K562 (cell line): ENCODE measurements around the gene HNRNPA3. TPM values are rescaled to one million over a fixed set of nuclear protein-coding genes. Genes with fewer than 3 reads are reported as not detected.
A peak's percentile ranks its signal among the peaks of the same experiment; 100 is the strongest.

ENCODE experiments used
- ATAC-seq: fragments of 200-7000 bp; cut with Tn5 transposase; 3 replicates; pipeline ENCODE4 v1.9.1; 2020; ENCODE audit warnings: moderate library complexity
- BruUV-seq: library from RNA; stranded (reverse); fragments of 400-500 nt; replicated peaks from 2 replicates; lab custom pipeline; 2021; lab: Mats Ljungman, UMichigan
- CTCF ChIA-PET: fragments of 300-600 bp; formaldehyde crosslinking; extraction: SDS; loops from one replicate; lab custom pipeline; 2021; ENCODE audit warnings: low intra/inter-chr PET ratio; lab: Yijun Ruan, JAX
- POLR2A ChIA-PET: fragments of 300-600, 350-650 bp; sonication (Branson Sonifier 250); formaldehyde crosslinking; extraction: SDS; loops from one replicate; lab custom pipeline; 2021; ENCODE audit warnings: antibody characterized with exemption, inconsistent platforms; lab: Yijun Ruan, JAX
- DNase-seq, 4 experiments: peaks; one replicate each; pipeline versions ENCODE4 v3.0.0 to v3.0.0-alpha.2; 2011 to 2018; ENCODE audit warnings: low spot score in 3 of 4, mixed read lengths in 3 of 4; ENCODE audit errors: extremely low read depth in 1 of 4
- FAIRE-seq: peaks from 2 replicates; lab custom pipeline; 2011; peaks lifted over from hg19 to GRCh38; lab: Jason Lieb, UNC
- H2AFZ ChIP-seq: 2 replicates; pipeline ENCODE4 v1.6.0; 2011; ENCODE audit warnings: low read depth, low read length, control low read depth, inconsistent platforms
- H3K27ac ChIP-seq: fragments of 200-600 bp; 3 replicates; pipeline ENCODE4 v1.8.0; 2011; ENCODE audit warnings: low read depth, mild to moderate bottlenecking, control low read depth, inconsistent platforms, low read length, moderate library complexity, mixed read lengths; ENCODE audit errors: extremely low read depth
- H3K27me3 ChIP-seq, 2 experiments: fragments of 300-600 bp in 1 of 2; 2 replicates in 1 of 2; 3 replicates in 1 of 2; pipeline versions ENCODE4 v1.6.0 to v1.8.0; 2011; ENCODE audit warnings: inconsistent platforms in 2 of 2, low read length in 2 of 2, mild to moderate bottlenecking in 1 of 2, mixed read lengths in 1 of 2, moderate library complexity in 1 of 2; ENCODE audit not compliant: control insufficient read depth in 2 of 2, insufficient read depth in 2 of 2
- H3K36me3 ChIP-seq: fragments of 300-600 bp; 3 replicates; pipeline ENCODE4 v1.8.0; 2011; ENCODE audit warnings: mild to moderate bottlenecking, low read length, inconsistent platforms; ENCODE audit not compliant: control insufficient read depth, insufficient read depth
- H3K4me1 ChIP-seq, 2 experiments: fragments of 200-600 bp in 1 of 2; replicated peaks in 1 of 2; 2 replicates in 1 of 2; 3 replicates in 1 of 2; pipeline versions ENCODE4 v1.5.1 to v1.8.0; 2011; ENCODE audit warnings: inconsistent platforms in 2 of 2, low read length in 2 of 2, mild to moderate bottlenecking in 1 of 2, mixed read lengths in 1 of 2, moderate library complexity in 1 of 2; ENCODE audit not compliant: control insufficient read depth in 2 of 2, insufficient read depth in 2 of 2
- H3K4me2 ChIP-seq: 2 replicates; pipeline ENCODE4 v1.6.1; 2011; ENCODE audit warnings: low read length, control low read depth, inconsistent platforms, mixed read lengths; ENCODE audit not compliant: insufficient read depth
- H3K4me3 ChIP-seq: fragments of 200-600 bp; sonication (generic), shearing (Covaris generic); 2 replicates; pipeline ENCODE4 v1.5.1; 2016; ENCODE audit warnings: control low read depth, inconsistent platforms
- H3K79me2 ChIP-seq: fragments of 200-600 bp; 3 replicates; pipeline ENCODE4 v1.8.0; 2011; ENCODE audit warnings: low read length, inconsistent platforms; ENCODE audit not compliant: control insufficient read depth, insufficient read depth
- H3K9ac ChIP-seq, 2 experiments: 2 replicates each; pipeline versions ENCODE4 v1.6.0 to v1.6.1; 2011; ENCODE audit warnings: low read depth in 2 of 2, low read length in 2 of 2, control low read depth in 1 of 2, inconsistent platforms in 1 of 2, mild to moderate bottlenecking in 1 of 2, mixed read lengths in 1 of 2; ENCODE audit not compliant: insufficient read depth in 1 of 2
- H3K9me1 ChIP-seq: one replicate; pipeline ENCODE4 v1.6.0; 2011; ENCODE audit warnings: inconsistent platforms, mild to moderate bottlenecking, low read length, moderate library complexity; ENCODE audit not compliant: control insufficient read depth, insufficient read depth
- H3K9me3 ChIP-seq: replicated peaks from 2 replicates; pipeline ENCODE4 v1.5.1; 2011; ENCODE audit warnings: low read depth, low read length, inconsistent platforms; ENCODE audit not compliant: control insufficient read depth, insufficient read depth
- H4K20me1 ChIP-seq: replicated peaks from 2 replicates; pipeline ENCODE4 v1.6.1; 2011; ENCODE audit warnings: low read length, inconsistent platforms, mixed read lengths; ENCODE audit not compliant: control insufficient read depth, insufficient read depth
- CCNT2 ChIP-seq: IDR thresholded peaks from 2 replicates; pipeline ENCODE4 v1.6.1; 2011; ENCODE audit warnings: borderline replicate concordance, low read depth, mild to moderate bottlenecking, moderate library complexity, mixed read lengths, low read length; ENCODE audit not compliant: insufficient read length; ENCODE audit errors: extremely low read depth
- CHD1 ChIP-seq: fragments of 200-600 bp; sonication (generic); IDR thresholded peaks from one replicate; pipeline ENCODE4 v1.6.1; 2012; ENCODE audit warnings: mild to moderate bottlenecking, moderate library complexity, low read length, inconsistent platforms
- DPF2 ChIP-seq: fragments of 450-650 bp; IDR thresholded peaks from 2 replicates; pipeline ENCODE4 v1.6.1; 2016
- ETV6 ChIP-seq, 3 experiments: fragments of 150-350 bp in 1 of 3; sonication (generic) in 1 of 3; formaldehyde crosslinking in 1 of 3; IDR thresholded peaks; 2 replicates each; pipeline versions ENCODE4 v1.6.1 to v1.8.0; 2014 to 2022; ENCODE audit warnings: borderline replicate concordance in 2 of 3, low read depth in 2 of 3, antibody characterized with exemption in 1 of 3, low read length in 1 of 3, mild to moderate bottlenecking in 1 of 3, missing genetic modification reagents in 1 of 3
- FUS ChIP-seq: fragments of 200-400 bp; formaldehyde crosslinking; optimal IDR thresholded peaks from 2 replicates; pipeline ENCODE3; 2017; ENCODE audit warnings: low read depth, low read length
- HDAC1 ChIP-seq, 2 experiments: fragments of 450-650 bp; IDR thresholded peaks; 2 replicates each; pipeline ENCODE4 v1.6.1; 2016 to 2017; ENCODE audit warnings: inconsistent platforms in 1 of 2, mild to moderate bottlenecking in 1 of 2, moderate library complexity in 1 of 2
- L3MBTL2 ChIP-seq: fragments of 450-650 bp; IDR thresholded peaks from 2 replicates; pipeline ENCODE4 v1.6.1; 2016; ENCODE audit warnings: mild to moderate bottlenecking, moderate library complexity
- NCOA6 ChIP-seq: fragments of 450-650 bp; IDR thresholded peaks from 2 replicates; pipeline ENCODE4 v1.6.1; 2017; ENCODE audit warnings: mild to moderate bottlenecking
- RB1 ChIP-seq: fragments of 450-650 bp; IDR thresholded peaks from 2 replicates; pipeline ENCODE4 v1.6.1; 2017; ENCODE audit warnings: low read depth, mild to moderate bottlenecking
- RNF2 ChIP-seq: sonication (generic); IDR thresholded peaks from 2 replicates; pipeline ENCODE4 v1.6.1; 2016
- SIN3B ChIP-seq: fragments of 450-650 bp; IDR thresholded peaks from 2 replicates; pipeline ENCODE4 v1.6.1; 2017; ENCODE audit warnings: low read depth, mild to moderate bottlenecking, moderate library complexity
- SMAD4 ChIP-seq: fragments of 250-450 bp; sonication (Bioruptor Pico); conservative IDR thresholded peaks from 2 replicates; pipeline ENCODE4 v1.8.0; 2021; ENCODE audit warnings: inconsistent platforms, mild to moderate bottlenecking, moderate library complexity
- SMARCC2 ChIP-seq: fragments of 450-650 bp; IDR thresholded peaks from 2 replicates; pipeline ENCODE4 v1.6.1; 2017; ENCODE audit warnings: antibody characterized with exemption, moderate library complexity, mild to moderate bottlenecking, low read depth
- SMC3 ChIP-seq: conservative IDR thresholded peaks from 2 replicates; pipeline ENCODE4 v1.6.1; 2011; ENCODE audit warnings: low read depth, low read length, improper control_type of control experiment; ENCODE audit not compliant: insufficient read depth
- ZFX ChIP-seq: sonication (generic); formaldehyde crosslinking; IDR thresholded peaks from 2 replicates; pipeline ENCODE4 v1.8.0; 2022; ENCODE audit warnings: mild to moderate bottlenecking, missing genetic modification reagents, moderate library complexity
- WGBS: fragments of 100-300 bp; shearing (Covaris generic); methylation state at CpG from one replicate; pipeline ENCODE4 v1.1.6; 2016; ENCODE audit warnings: low coverage, mixed read lengths; ENCODE audit not compliant: insufficient coverage; ENCODE audit errors: missing lambda C conversion rate; 5-methylcytosine and 5-hydroxymethylcytosine counted together
- in situ Hi-C: fragments of 300-500 bp; cut with MboI; formaldehyde crosslinking; loops from 4 replicates; pipeline ENCODE4 v1.15.0; 2018; ENCODE audit warnings: inconsistent platforms, mixed read lengths
- intact Hi-C: fragments of 100-400 bp; cut with micrococcal nuclease; formaldehyde crosslinking; loops from 2 replicates; pipeline ENCODE4 v1.14.2; 2022
- polyA plus RNA-seq, 8 experiments: library from polyadenylated mRNA; depleted of rRNA in 4 of 8; stranded (reverse) in 5 of 8; unstranded in 3 of 8; fragments of >200 nt; fragmentation: Nextera tagmentation in 2 of 8; fragmentation: Illumina TruSeq in 1 of 8; extraction: Ambion mirVana in 2 of 8; extraction: Trizol in 1 of 8; gene quantifications; 2 replicates each; pipeline versions ENCODE4 v1.2.1 to v1.2.3, GENCODE V29; 2011 to 2014; ENCODE audit warnings: inconsistent platforms in 1 of 8, missing spikeins in 1 of 8
- total RNA-seq, 7 experiments: library from RNA; depleted of rRNA in 6 of 7; stranded (reverse); fragments of >200 nt in 6 of 7; fragmentation: Illumina TruSeq in 2 of 7; extraction: Trizol in 2 of 7; gene quantifications; 2 replicates each; pipeline versions ENCODE4 v1.2.1 to v1.2.3, GENCODE V29; 2011 to 2021; ENCODE audit warnings: low replicate concordance in 1 of 7
- TF ChIP-seq, protein P1 (sequence below): sonication (generic); formaldehyde crosslinking; IDR thresholded peaks from 2 replicates; pipeline ENCODE4 v1.4.0; 2020; ENCODE audit warnings: mild to moderate bottlenecking, missing genetic modification reagents
- TF ChIP-seq, protein P2 (sequence below): sonication (generic); formaldehyde crosslinking; IDR thresholded peaks from 2 replicates; pipeline ENCODE4 v1.8.0; 2023; ENCODE audit warnings: mild to moderate bottlenecking, missing genetic modification reagents

HNRNPA3 gene
- total and polyA plus RNA-seq, 9 of the 15 experiments (the other 6 are each of a cell fraction or from before 2014, with no cell fraction given), result 72.8 to 428 (median 192) TPM

DNA sequence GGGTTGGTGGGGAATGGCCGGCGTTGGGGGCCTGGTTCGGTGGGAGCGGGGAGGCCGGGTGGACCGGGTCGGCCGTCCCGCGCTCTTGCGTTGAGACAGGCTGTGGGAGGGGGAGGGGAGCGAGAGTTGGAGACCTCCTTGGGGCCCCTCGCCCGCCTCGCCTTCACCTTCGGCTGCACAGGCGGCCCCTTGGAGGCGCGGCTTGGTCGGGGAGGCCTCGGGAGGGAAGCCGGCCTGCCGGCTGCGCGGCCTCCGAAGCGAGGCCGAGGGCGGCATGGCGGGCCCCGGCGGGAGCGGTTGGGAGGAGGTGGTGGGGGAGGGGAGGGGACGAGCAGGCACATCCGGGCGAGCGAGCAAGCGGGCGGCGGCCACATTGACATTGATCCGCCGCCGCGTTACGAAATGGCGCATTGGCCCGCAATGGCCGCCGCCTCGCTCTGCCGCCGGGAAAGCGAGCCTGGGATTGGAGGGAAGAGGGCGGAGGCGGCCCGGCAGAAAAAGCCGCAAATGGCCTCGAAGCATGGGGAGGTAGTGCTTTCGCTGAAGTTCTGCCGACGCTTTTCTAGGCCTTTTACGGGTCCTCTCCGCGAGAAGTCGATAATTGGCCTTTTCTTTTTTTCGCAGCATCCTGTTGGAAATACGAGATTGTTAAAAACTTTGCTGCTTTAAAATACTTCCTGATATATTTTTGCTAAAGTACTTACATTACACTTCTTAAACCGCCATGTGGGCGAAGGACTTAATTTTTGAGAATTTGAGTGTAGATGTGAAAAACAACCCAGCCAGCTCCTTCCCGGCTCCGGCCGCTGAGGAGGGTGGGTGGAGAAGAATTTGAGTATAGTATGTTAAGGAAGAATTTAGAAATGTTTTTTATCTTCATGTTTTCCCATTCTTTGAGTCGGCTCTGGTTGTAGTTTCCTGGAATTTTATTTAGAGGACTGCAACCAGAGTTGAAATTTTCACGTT is 580 bp downstream of the HNRNPA3 start:
- CTCF ChIA-PET, result interaction anchor here (1.3 kb wide), 1 partner anchor 49 kb away, joined by 4 read pairs; no protein-coding TSS in a partner anchor
- peak overlapping the region; percentile 35; the same call in 1 of the 2 replicates for H2AFZ ChIP-seq
- no peaks in the 10 kb centered on the region for H3K9me1 ChIP-seq
- H3K4me3 ChIP-seq, result peak overlapping the region; percentile 90
- H3K9me3 ChIP-seq, result no peaks in the 10 kb centered on the region
- peak overlapping the region; percentile 97 to 99 for H3K9ac ChIP-seq
- H3K27ac ChIP-seq, result peak overlapping the region; percentile 99
- ATAC-seq (peak; percentile 81), FAIRE-seq (peak; percentile 15), DNase-seq (peak; percentile 89 to 95 (median 92))
- H3K36me3 ChIP-seq, result peaks cover 48% of the 10 kb centered on the region
- peaks cover 6 to 8% of the 10 kb centered on the region in 2 experiments; a peak in 4 of 5 replicates for H3K4me1 ChIP-seq
- H3K4me2 ChIP-seq, result peak overlapping the region; percentile 87
- in situ Hi-C loops, result no loop called here
- intact Hi-C loops, result loop anchor here (1.0 to 2.0 kb wide), 4 partner anchors 30 to 50 kb away; no protein-coding TSS in a partner anchor
- POLR2A ChIA-PET, result interaction anchor here (0.6 to 1.8 kb wide), 24 partner anchors 9 to 510 kb away, joined by 3 to 33 read pairs (median 6); partner anchors contain the start of gene NFE2L2
- H4K20me1 ChIP-seq, result peaks cover 19% of the 10 kb centered on the region
- under 1% methylated on average over 47 of the region's 74 CpGs for WGBS
- H3K79me2 ChIP-seq, result peaks cover 73% of the 10 kb centered on the region
- H3K27me3 ChIP-seq, result no peaks in the 10 kb centered on the region
- BruUV-seq, result TSS peak; percentile 34
- TF ChIP-seq DPF2, result peak; percentile 41; the same call in 1 of the 2 replicates
- TF ChIP-seq, protein P1, sequence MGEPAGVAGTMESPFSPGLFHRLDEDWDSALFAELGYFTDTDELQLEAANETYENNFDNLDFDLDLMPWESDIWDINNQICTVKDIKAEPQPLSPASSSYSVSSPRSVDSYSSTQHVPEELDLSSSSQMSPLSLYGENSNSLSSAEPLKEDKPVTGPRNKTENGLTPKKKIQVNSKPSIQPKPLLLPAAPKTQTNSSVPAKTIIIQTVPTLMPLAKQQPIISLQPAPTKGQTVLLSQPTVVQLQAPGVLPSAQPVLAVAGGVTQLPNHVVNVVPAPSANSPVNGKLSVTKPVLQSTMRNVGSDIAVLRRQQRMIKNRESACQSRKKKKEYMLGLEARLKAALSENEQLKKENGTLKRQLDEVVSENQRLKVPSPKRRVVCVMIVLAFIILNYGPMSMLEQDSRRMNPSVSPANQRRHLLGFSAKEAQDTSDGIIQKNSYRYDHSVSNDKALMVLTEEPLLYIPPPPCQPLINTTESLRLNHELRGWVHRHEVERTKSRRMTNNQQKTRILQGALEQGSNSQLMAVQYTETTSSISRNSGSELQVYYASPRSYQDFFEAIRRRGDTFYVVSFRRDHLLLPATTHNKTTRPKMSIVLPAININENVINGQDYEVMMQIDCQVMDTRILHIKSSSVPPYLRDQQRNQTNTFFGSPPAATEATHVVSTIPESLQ, result peak; percentile 84; the same call in 1 of the 2 replicates
- no peak for TF ChIP-seq SMC3
- TF ChIP-seq, protein P2, sequence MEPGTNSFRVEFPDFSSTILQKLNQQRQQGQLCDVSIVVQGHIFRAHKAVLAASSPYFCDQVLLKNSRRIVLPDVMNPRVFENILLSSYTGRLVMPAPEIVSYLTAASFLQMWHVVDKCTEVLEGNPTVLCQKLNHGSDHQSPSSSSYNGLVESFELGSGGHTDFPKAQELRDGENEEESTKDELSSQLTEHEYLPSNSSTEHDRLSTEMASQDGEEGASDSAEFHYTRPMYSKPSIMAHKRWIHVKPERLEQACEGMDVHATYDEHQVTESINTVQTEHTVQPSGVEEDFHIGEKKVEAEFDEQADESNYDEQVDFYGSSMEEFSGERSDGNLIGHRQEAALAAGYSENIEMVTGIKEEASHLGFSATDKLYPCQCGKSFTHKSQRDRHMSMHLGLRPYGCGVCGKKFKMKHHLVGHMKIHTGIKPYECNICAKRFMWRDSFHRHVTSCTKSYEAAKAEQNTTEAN (CRISPR knock-in tag), result peak; percentile 72; the same call in 1 of the 2 replicates
- peak; percentile 81 for TF ChIP-seq RNF2
- peak; percentile 62 for TF ChIP-seq RB1
- TF ChIP-seq ZFX (CRISPR knock-in tag), result peak; percentile 51
- peak; percentile 44 to 68; a peak in 2 of 4 replicates for TF ChIP-seq HDAC1 (IDR thresholded peaks at IDR 0.05)
- peak; percentile 44; the same call in 1 of the 2 replicates for TF ChIP-seq L3MBTL2
- TF ChIP-seq CCNT2, result peak; percentile 84
- peak; percentile 60; the same call in 1 of the 2 replicates for TF ChIP-seq SMAD4 (CRISPR knock-in tag)
- no peak for TF ChIP-seq ETV6 (IDR thresholded peaks at IDR 0.05; ENCODE audit: borderline replicate concordance in 1 of 2, low read depth in 2 of 2, low read length in 1 of 2)
- peak; percentile 43; the same call in 1 of the 2 replicates for TF ChIP-seq ETV6 (CRISPR knock-in tag; IDR thresholded peaks at IDR 0.05; ENCODE audit: borderline replicate concordance)
- TF ChIP-seq NCOA6, result no peak
- TF ChIP-seq FUS, result no peak
- peak; percentile 99 for TF ChIP-seq CHD1
- TF ChIP-seq SIN3B, result peak; percentile 61; the same call in 1 of the 2 replicates
- TF ChIP-seq SMARCC2, result 0 out of 2 replicates have a peak, but pooled peaks have one; percentile 18
